ENCODE results near the gene SLC9A9.

GRCh38 chr3:143581972-143582722 lies 266.1 kb downstream of the SLC9A9 start:
- TF ChIP-seq, protein P1, sequence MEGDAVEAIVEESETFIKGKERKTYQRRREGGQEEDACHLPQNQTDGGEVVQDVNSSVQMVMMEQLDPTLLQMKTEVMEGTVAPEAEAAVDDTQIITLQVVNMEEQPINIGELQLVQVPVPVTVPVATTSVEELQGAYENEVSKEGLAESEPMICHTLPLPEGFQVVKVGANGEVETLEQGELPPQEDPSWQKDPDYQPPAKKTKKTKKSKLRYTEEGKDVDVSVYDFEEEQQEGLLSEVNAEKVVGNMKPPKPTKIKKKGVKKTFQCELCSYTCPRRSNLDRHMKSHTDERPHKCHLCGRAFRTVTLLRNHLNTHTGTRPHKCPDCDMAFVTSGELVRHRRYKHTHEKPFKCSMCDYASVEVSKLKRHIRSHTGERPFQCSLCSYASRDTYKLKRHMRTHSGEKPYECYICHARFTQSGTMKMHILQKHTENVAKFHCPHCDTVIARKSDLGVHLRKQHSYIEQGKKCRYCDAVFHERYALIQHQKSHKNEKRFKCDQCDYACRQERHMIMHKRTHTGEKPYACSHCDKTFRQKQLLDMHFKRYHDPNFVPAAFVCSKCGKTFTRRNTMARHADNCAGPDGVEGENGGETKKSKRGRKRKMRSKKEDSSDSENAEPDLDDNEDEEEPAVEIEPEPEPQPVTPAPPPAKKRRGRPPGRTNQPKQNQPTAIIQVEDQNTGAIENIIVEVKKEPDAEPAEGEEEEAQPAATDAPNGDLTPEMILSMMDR (IDR thresholded peaks at IDR 0.05; ENCODE audit: borderline replicate concordance, extremely low read depth, low read length, poor library complexity, severe bottlenecking): no peak
- no peak for TF ChIP-seq EZH2 (IDR thresholded peaks at IDR 0.05; ENCODE audit: borderline replicate concordance, low read depth, low read length, severe bottlenecking)

Data from DND-41 (cell line).